GM19043 (cell line): ENCODE results near the gene SNRK.
A peak's percentile ranks its signal among the peaks of the same experiment; 100 is the strongest.

Experiments
- ATAC-seq: cut with Tn5 transposase; IDR thresholded peaks from one replicate; pipeline ENCODE4 v1.9.1; 2021; ENCODE audit warnings: low read depth; ENCODE audit not compliant: unreplicated experiment

The SNRK gene

DNA sequence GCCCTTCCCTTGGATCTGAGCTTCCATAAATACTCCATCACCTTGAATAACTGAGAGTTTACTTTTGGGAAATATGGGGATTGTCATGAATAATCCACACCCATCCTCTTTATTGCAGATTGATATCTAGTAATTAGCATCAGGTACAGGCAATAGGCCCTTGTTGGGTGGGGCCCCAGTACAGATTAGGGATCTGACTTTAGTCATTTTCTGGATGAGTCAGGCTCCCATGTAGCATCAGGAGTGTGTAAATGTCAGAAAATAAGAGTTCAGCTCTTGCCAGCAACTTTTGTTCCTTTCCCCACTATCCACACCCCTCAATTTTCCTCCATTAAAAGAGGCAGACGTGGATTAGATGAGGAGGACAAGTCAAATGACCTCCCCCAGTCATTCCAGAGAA lies 17.7 kb upstream of the SNRK start:
- no peak for ATAC-seq

DNA sequence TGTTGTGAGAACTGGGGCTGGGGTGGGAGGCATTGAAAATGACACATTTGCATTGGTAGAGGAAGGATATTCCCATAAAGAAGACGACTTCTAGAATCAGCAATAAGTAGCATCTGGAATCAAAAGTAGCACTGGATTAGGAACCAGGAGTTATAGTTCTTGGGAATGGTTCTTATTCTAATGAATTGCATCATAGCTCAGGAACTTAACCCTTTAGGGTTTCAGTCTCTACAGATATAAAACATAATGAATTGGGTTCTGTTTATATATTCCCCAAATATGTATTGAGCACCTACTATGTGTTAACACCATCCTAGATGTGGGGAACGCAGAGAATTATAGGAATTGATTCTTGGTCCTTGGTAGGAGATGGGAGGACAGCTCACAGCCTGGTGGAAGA lies 16.3 kb upstream of the SNRK start:
- no peak for ATAC-seq

DNA sequence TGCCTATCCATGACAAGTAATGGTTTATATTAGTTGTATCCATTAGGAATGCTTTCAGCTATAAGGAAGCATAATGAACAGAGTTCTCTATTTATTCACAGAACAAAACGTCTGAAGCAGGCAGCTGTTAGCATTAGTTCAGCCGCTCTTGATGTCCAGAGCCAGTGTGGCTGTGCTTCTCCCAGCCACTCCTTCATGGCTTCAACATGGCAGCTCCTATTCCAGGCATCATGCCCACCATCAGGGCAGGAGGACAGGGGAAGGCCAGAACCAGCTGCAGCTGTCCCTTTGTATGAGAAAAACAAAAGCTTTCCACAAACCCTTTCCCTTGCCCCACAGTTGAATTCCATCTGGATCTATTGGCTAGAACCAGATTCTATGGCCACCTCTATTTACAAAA lies 12.9 kb upstream of the SNRK start:
- no peak for ATAC-seq

DNA sequence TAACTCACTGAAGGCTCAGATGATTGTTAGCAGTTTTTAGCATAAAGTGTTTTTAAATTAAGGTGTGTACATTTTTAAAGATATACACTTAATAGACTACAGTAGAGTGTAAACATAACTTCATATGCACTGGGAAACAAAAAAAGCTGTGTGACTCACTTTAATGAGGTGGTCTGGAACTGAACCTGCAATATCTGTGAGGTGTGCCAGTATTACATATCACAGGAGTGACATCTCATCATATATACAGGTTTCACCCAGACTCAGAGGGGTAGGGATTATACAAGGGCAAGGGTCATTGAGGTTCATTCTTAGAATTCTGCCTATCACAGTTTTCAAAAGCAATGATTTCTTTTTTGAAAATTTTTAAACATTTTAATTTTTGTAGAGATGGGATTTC lies 7.3 kb upstream of the SNRK start:
- ATAC-seq: no peak

DNA sequence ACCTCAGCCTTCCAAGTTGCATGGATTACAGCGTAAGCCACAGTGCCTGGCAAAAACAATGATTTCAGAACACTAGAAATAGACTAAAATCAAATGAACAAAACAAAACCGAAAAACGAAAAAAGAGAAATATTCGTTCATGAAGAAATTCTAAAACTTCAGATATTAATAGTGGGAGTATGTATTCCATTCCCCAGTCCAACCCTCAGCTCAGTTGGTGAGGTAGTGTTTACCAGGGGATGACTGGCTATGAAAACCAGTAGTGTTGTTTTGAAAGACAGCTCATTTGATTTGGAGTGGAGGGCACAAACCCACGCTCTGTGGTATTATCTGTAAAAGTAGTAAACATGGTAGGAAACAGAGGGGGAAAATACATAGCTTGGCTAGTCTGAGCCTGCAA lies 6.8 kb upstream of the SNRK start:
- ATAC-seq: no peak

DNA sequence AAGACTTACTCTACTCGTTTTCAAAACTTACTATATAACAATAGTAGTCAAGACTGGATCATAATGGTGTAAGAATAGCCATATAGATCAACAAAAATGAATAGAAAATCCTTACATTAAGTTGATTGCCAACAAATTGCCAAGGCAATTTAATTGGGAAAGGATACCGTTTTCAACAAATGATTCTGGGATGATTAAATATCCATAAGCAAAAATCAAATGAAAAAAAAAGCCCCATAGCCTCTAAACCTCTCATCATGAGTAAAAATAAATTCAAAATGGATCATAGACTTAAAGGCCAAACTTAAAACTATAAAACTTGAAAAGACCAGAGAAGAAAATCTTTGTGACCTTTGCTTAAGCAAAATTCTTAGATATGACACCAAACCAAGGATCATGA lies 5.3 kb upstream of the SNRK start:
- ATAC-seq: no peak

DNA sequence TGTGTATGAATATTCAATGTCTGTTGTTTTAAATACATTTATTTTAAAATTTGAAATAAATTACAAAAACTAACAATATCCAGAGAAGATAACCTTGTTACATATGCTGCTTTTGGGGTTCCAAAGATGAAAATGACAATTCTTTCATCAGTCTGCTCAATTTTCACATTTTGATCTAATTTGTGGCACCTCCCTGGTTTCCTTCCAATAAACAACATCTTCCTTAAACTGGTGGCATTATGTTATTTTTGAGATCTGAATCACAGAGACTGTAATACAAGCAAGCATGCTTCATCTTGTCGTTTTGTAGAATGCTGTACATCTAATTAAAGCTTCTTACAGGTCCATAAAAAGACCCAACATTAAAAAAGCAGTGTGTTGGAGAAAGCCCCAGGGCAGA lies 2.2 kb upstream of the SNRK start:
- no peak for ATAC-seq

DNA sequence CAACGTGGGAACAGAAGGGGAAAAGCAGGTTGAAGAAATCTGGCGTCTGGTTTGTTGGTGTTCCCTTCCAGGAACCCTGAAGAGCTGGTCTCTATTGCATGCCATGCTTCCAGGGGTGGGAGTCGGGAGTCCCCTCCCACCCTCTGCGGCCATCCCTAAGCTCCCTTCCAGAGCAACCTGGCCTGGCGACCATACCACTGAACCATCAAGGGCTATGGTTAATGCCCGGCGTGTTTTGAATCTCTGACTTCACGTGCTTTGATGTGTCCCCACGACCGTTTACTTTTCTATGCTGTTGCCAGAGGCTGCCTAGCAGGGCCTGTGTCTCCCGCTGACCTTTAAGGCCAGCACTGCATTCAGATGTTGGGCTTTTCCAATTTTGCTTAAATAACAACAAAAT lies 696 bp upstream of the SNRK start:
- ATAC-seq: no peak

DNA sequence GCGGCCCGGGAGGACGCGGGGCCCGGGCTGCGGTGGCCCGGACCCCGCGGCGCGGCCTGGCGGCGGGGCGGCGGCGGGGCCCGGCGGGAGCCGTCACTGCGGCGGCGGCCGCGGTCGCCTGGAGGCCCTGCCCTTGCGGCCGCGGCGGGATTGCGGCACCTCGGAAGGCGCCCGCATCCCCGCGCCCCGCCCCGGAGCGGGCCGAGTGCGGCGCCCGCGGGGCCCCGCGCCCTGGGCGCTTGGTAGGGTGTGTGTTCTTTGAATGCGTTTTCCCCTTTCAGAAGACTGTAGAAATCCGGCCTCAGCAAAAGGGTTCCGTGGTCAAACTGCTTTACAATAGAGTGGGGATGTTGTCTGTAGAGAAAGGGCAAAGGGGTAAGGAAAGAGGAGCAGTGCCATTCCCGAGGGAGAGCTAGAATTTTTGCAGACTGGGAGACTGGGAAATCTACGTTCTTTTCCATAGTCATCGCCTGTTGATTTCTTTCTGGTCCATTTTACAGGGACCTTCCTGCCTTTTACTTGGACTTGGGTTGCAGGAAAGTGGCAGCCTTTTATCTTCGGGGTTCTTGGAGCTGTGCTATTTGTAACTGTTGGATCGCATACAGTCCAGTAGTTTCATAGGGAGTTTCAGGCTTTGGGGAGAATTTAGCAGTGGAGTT lies 630 bp downstream of the SNRK start:
- no peak for ATAC-seq

DNA sequence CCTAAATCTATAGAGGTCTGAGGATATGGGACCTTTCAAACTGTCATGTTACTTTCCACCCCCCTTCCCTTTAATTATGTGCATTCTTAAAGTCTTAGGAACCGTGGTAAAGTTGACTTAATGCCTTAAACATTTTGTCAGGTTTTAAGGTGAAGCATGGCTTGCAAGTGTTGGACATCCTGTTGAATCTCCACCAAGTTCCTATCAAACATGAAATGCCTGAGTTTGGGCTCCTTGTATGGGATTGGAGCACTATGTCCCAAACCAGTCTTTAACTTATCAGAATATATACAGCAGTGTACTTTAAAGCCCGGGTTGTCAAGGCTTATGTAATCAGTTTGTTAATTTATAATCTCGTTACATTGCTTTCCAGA lies 1.1 kb downstream of the SNRK start:
- ATAC-seq: no peak

DNA sequence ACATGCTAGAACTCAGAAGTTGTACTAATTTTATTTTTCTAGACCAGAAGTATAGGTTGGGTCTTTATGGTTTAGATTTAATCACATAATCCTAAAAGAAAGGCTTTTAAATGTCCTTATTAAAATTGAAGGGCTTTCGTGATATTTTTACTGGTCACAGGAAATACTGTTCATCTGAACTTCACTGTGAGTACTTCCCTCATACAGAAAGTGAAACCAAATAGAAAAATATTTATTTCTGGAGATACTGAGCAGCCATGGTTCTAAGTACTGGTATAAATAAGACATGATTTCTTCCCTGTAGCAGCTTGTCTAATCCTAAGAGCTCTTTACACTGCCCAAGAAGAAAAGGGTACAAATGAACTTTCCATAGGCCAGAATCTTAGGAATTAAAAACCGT lies 2.0 kb downstream of the SNRK start:
- peak; percentile 46 for ATAC-seq

DNA sequence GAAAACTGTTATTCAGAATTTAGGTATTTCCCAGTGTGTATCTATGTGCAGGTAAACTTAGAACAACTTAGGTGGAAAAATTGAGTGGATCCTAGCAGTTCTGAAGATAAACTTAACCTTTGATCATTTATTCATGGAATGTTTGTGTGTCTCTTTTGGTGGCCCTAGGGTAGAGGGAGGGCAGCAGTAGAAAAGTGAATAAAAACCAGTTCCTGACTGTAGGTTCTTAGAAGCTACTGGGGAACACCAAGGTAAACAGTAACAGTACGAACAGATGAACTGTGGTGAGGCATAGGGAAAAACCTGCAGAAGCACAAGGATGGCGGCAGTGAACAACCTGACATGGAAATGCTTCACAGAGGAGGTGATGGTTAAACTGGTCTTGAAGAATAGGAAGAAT lies 2.5 kb downstream of the SNRK start:
- ATAC-seq: no peak

DNA sequence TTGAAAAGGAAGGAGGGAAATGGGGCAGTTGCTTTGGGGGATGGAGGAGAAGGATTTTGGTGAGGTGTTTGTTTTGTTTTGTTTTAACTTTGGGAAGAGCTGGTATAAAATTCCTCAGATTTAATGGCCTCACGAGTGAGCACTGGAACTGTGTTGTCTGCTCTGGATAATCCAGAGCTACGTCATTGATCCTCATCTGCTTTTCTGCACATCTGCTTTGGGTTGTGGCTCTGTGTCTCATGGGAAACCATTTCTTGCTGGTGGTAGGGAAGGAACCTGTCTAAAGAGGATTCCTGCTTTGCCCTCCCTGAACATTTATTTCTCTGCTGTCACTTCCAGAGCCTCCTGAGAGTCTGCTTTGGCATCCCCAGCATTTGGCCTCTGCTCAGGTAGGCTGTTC lies 3.1 kb downstream of the SNRK start:
- ATAC-seq: no peak

DNA sequence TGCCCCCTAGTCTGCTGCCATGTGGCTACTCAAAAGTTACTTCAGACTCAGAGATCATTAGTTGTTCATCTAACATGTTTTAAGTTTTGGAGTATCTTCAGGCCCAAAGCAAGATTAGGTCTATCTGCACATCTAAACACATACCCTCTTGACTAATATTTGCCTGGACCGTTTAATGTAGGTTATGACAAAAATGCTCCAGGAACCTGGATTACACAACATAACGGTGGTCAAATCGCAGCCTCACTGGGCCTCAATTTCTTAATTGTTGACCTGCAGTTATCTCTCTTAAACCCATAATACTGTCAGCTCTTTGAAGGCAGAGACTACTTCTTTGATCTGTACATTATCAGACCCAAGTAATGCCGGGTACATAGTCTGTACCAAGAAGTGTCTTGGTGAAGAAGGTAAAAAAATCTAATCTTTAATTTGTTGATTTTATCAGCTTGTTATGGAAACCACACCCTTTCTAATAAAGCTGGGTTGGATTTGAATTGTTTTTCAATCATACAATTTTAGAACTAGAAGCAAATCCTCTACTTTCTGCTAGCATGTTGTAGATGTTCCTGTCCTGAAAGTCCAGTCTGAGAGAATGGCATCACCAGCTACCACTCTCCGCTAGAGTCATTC lies 3.6 kb downstream of the SNRK start:
- ATAC-seq: no peak

DNA sequence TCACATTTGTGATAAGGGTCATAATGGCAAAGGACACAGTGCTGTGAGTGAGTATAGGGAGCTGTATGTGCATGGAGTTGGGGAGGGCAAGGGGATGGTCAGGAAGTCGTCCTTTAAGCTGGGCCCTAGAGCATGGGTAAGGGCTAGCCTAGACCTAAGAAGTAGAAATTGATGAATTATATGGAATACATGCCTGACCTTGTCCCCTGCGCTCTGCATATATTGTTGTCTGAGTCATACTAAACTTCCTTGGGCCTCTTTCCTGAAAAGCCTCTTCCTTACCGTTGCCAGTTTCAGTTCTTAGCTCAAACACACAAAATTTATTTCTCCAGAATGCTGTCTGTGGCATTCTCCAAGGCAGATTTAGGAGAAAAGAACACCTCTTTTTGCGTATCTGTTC lies 4.6 kb downstream of the SNRK start:
- ATAC-seq: no peak

DNA sequence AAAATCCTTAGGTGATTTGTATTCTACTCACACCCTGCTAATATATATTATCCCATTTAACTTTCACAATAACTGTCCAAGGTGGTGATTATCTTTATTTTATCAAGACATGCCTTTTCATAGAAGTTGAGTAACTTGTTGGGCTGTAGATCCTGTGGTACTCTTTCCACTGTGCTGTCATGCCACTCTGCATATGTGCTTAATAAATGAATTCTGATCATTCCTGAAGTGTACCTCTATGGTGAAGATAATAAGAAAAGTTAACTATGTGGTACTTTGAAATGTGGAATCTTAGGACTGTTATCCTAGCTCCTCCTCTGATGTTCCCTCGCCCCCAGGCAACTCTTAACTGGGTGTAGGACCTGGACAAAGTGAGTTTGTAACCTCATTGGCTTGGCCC lies 5.2 kb downstream of the SNRK start:
- ATAC-seq: no peak

DNA sequence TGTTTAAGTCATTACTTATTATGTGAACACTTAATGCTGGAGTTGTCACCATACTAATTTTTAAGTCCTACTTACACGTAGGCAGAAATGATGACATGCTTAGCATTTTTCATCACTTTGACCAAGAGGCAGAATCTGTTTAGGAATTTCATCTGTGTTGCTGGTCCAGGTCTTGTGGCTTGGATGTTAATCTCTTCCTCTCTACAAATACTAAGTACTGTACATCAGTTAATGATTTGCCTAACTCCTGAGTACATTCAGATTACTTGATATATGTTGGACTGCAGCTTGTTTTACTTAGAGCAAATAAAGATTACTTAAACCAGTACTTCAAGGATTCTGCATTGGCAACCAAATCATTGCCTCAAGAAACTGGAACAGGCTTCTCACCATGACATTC lies 8.6 kb downstream of the SNRK start:
- ATAC-seq: no peak

DNA sequence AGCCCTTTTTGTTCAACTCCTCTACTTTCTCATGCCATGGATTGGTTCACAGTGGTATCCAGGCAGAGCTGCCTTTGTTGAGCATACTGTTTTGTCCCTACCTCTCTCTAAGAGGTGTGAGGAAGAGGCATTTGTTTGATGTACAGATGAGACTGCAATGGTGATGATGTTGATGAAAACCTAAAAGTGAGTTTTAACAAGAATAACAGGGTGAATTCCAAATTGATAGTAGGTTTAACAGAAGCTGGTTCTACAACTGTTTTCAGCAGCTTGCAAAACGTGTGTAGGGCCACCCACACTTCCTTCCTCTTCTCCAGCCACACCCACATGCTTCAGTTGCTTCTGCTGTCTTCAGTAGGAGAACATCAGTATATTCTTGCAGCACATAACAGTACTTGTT lies 10.2 kb downstream of the SNRK start:
- peak; percentile 79 for ATAC-seq

DNA sequence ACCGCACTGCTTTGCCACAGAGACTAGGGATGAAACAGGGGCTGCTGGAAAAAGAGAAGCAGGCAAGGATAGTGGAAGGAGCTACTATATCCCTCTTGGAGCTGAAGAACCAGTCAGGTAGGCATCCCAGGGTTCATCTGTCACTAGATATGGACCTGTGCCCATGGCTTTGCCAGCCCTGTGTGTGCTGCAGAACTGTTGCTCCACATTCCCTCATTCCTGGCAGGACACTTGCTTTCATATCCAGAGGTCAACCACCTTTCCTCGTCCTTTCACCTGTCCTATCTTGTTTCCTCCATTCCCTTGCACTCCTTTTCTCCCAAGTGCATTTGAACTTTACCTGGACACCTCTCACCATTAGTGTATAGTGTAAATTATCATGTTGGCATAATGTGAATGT lies 12.0 kb downstream of the SNRK start:
- ATAC-seq: no peak

DNA sequence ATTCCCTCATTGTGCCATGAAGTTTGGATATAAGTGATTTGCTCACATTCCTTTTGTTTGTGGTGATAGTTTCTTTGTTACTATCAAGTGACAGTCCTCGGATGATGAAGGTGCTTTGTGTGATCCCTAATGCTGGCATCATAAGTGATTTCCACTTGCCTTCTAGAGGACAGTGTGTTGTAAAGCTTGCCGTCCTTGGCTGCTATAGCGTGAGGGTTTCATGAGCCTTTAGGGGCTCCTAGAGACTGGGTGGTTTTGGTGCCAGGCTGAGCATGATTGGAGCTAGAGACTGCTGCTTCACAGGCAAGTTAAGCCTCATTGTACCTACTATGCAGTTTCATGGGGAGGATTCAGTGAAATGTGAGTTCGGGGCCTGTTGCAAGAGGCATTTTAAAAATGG lies 12.4 kb downstream of the SNRK start:
- ATAC-seq: no peak

DNA sequence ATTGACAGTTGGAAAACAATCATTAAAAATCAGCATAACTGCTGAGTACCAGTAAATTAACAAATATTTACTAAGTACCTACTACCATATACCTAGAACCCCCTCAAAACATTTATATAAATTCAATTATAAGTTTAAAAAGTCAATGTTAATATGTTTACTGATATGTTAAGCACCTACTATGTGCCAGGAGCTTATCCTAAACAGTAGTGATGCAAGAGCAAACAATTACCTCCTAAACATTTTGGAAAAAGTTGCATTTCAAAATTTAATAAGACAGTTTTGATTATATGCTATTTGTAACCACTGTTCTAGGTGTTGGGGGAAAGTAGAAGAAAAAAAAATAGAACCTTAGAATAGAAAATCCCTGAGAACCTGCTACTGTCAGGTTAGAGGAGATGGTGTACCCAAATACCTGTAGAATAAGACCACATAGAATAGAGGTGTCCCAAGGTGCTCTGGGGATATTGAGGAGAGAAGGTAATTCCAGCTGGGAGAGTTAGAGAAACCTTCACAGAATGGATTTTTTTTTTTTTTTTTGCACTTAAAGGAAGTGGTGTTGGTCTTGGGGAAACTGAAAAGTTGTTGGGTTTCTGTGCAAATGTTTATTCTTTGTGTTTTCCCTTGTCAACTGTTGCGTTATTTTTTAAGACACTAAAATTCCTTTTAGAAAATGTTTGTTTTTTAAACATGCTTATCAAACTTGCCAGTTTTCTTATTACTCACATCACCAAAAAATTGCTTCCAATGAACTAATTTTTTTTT lies 16.0 kb downstream of the SNRK start:
- ATAC-seq: no peak

DNA sequence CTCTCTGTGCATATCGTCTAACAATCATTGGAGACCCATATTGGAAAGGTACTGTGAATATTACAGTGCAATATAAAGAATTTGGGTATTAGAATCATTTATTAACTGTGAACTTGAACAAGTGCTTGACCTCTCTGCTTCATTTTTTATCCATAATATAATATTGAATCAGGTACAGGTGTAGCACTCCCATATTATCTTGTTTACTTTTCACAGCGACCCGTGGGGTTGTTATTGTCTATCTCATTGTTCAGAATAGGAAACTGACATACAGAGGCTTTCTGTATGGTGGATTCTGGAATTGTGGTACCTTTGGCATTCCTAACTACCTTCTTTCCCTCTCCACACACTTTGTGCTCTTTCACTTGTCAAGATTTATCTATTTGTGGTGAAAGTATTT lies 17.8 kb downstream of the SNRK start:
- no peak for ATAC-seq
